VCaP (cell line): ENCODE data around the gene DUSP14.

Experiments
- H3K27ac ChIP-seq: fragments of 450-650 bp; 2 replicates; pipeline ENCODE4 v1.5.1; 2017
- CTCF ChIP-seq: fragments of 450-650 bp; conservative IDR thresholded peaks from 2 replicates; pipeline ENCODE4 v1.5.1; 2017; ENCODE audit warnings: mild to moderate bottlenecking, moderate library complexity

The DUSP14 gene

GRCh38 chr17:37488009-37488604 lies 1.6 kb upstream of the DUSP14 start:
- peak overlapping the region; percentile 98 for H3K27ac ChIP-seq
- no peak for TF ChIP-seq CTCF

DNA sequence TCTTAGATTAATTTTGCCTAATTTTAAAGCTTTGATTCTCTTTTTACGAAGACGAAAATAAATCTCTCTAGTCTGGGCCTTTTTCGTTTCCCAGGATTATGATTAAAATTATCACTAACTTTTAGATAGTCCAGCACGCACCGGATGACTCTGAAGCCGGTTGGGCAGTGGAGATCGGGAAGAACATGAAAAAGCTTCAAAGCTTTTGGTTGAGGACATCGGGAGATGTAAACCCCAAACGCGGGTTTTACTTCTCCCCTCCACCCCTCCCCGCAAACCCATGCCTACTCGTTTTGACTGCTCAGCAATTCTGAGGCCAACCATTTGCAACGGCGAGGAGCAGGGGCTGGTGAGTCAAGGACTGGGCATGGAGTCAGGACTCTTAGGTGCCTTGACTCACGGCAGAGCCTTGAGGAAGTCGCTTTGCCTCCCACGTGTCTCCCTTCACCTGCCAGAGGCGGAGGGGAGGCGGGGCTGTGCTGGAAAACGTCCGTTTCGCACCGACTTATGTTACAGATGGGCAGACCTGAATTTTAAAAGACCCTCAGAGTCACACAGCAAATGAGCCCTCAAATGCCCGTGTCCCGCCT lies 989 bp upstream of the DUSP14 start:
- H3K27ac ChIP-seq, result peak overlapping the region; percentile 98
- no peak for TF ChIP-seq CTCF

DNA sequence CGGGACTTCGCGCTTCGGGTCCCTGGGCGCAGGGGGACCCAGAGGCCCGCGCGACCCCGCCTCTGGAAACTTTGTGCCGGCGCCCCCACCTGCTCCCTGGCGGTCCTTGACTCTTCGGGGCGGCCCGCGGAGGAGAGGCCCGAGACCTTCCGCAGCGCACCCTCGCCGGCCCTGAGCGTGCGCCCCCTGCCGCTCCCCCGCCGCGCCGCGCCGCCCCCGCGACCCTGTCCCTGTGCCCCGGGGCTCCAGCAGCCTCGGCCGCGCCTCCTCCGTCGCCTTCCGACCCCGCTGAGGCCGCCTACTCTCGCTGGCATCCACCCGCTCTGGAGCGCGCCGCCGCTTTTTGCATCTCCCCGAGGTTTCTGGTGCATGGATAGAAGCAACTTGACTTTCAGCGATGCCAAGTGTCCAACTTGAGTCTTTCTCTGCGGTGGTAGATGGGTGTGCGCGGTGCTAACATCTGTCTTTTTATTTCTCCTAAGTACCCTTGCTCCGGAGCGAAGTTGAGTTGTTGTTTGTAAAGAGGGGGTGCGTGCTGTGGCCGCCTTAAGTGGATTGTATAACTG lies 414 bp downstream of the DUSP14 start:
- TF ChIP-seq CTCF, result peak; percentile 77
- H3K27ac ChIP-seq, result peak overlapping the region; percentile 98

GRCh38 chr17:37490638-37491614 lies 1.2 kb downstream of the DUSP14 start:
- H3K27ac ChIP-seq, result peak overlapping the region; percentile 98

DNA sequence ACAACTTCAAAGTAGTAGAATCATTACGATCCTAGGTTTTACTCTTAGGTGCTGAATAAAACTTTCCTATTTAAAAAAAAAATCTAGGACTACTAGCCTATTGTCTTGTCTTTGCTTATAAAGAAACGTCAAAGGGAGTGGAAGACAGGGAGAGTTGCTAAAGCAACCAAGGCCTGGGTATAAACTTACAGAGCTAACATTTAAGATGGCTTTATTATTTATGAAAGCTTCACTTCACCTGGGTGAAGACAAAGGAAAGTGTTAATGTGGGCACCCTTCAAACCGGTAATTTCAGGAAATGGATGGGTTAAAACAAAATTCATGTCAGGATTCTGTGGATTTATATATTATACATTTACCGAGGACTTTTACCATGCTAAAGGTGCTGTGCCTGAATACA lies 2.5 kb downstream of the DUSP14 start:
- TF ChIP-seq CTCF, result no peak
- no peak overlapping the region for H3K27ac ChIP-seq

More at GRCh38 chr17:37490638-37491614, 1.2 kb downstream of the DUSP14 start:
- no peak for TF ChIP-seq CTCF

DNA sequence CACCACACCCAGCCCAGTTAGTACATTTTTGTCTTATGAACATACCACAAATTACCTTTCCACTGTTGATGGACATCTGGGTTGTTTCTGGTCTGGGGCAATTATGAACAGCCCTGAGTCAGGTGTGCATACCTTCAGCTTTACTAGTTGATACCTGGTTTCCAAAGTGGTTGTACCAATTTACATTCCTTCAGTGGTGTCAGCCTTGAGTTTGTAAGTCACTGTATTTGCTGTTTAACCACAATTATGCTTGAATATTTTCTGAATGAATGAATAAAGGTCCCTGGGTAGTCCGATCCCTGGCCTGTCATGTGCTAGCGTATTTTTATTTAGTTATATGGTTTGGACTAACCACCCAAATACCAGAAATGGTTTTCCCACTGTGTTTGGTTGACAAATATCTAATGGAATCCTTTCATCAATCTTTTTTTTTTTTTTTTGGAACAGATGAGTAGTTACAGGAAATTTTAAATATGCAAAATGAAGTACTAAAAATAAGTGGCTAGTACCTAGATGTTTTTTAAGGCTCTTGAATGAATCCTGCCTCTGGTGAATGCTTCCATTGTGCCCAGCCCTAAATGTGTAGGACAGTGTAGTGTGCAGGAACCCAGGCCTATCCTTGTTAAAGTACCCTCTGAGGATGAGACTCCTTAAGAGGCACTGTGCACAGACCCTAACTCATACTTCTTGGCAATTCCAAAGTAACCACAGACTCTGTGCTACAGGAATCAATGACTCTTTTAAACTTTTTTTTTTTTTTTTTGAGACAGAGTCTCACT lies 3.7 kb downstream of the DUSP14 start:
- no peak for TF ChIP-seq CTCF
- no peak overlapping the region for H3K27ac ChIP-seq
